COLO829 (cell line): ENCODE measurements around the gene PAFAH1B1.

Experiments
- DNase-seq: peaks from one replicate; pipeline ENCODE4 v3.0.0; 2012; ENCODE audit warnings: low spot score

PAFAH1B1 gene

DNA sequence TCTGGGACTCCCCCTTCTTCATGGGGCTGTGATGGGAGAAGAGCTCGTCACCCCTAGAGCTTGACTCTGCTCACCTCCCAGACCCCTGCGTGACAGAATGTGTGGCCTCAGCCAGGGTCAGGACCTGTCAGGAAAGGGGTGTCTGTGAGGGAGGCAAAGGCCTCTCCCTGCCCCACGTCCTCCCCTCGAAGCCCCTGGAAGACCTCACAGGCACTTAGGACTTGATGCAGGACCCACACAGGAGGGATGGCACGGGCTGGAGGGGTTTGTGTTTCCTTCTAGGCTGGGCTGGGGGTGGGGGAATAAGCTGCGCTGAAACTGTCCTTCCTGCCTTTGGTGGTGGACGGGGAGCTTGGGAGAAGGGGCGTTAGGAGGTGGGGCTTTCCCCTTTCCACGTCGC is 129.2 kb downstream of the PAFAH1B1 start:
- DNase-seq: no peak

DNA sequence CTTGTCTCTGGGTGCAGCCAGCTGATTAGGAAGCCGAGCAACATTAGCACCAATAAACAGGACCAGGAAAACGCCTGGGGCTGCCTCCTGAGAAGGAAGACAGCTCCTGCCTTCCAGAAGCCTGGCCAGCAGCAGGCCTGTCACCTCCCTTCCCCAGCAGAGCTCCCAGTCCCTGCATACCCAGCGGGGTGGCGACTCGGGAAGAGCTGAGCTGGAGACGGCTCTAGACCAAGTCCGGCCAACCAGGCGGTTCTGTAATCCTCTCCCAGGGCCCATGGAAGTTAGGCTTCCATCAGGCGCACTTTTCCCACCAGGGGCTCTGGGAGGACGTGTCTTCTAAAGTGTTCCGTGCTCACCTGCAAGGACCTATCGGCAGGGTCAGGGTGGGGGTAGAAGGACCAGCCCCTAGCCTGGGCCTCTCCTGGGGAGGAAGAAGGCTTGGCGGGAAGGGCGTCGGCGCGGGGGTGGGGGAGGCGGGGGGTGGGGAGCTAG is 130.1 kb downstream of the PAFAH1B1 start:
- no peak for DNase-seq

DNA sequence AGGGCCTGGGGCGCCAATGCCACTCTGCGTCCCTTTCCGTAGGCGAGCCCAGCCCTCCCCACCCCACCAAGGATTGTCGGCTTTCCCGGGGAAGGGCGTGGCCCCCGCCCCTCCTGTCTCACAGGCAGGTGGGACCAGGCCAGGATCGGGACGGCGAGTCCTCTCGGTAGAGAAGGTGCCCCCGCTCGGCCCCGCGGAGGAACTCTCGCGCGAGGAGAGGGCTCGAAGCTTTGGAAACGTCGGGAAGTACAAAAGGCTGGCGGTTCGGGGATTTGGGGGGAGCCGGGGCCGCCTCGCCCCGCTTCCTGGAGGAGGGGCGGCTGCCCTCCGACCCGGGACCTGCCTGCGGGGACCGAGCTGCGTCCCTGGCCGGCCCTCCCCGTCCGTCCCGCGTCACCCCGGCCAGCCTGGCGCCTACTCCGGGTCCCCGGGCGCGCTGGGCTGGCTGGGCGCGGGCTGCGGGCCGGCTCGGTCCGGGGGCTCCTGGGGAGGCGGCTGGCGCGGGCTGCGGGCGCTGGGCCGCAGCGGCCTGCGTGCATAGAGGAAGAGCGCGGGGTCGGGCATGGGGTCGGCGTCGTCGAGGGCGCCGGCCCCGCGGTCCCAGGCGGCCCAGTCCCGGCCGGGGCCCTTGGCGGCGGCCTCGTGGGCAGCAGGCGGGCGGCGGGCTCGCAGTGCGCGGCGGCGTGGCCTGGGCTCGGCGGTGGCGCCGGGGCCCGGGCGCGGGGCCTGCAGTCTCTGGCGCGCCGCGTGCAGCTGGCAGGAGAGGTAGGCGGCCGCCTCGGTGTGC is 130.7 kb downstream of the PAFAH1B1 start:
- no peak for DNase-seq

DNA sequence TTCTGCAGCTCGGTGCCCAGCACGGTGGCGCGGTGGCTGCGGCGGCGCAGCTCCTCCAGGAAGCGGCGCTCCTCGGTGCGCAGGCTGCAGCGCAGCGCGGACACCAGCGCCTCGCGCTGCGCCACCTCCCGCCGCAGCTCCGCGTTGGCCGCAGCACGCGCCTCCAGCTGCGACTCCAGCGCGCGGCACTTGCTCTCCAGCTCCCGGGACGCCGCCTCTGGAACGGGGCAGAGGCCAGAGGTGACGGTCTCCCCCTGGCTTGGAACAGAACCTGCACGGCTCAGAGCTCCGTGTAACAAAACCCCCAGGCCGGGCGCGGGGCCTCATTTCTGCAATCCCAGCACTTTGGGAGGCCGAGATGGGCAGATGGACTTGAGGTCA is 131.3 kb downstream of the PAFAH1B1 start:
- no peak for DNase-seq

DNA sequence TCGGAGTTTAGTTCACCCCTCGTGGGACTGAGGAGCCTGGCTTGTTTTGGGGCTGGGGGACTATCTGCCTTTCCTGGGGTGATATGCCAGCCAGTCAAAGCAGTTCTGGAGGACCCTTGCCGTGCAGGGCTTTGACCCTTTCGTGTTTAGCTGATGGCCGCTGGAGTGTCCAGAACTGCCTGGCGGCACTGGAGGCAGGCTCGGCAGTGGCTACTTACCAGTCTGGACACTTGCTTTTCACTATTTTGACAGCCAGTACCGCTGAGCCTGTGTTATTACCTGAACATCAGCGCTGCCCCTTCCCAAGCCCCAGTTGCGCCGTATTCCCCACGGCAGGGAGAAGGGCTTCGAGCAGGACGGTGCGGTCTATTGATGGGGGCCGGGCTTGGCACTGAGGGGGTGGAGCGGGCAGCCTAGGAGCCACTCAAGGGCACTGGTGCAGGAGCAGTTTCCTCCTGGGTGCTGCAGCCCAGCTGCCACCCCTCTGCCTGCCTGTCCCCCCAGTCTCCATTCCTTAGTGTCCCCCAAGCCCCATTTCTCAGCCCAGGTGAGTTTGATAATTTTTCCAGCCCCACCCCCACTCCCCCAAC is 137.4 kb downstream of the PAFAH1B1 start:
- DNase-seq: no peak

DNA sequence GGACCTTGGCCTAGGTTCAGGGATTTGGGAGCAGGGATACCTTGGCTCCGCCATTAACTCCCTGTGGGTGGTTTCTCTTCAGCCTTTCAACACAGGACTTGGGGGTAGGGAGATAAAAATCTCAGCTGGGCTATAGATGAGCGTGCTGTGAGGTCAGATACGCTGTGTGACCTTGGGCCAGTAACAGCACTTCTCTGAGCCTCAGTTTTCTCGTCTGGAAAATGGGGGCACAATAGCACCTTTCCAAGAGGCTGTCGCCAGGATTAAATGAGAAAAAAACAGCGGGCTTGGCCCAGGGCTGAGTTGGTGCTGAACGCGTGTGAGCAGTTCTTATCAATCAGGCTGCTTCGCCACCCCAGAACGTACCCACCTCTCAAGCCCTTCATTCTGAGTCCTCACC is 138.4 kb downstream of the PAFAH1B1 start:
- DNase-seq: no peak

DNA sequence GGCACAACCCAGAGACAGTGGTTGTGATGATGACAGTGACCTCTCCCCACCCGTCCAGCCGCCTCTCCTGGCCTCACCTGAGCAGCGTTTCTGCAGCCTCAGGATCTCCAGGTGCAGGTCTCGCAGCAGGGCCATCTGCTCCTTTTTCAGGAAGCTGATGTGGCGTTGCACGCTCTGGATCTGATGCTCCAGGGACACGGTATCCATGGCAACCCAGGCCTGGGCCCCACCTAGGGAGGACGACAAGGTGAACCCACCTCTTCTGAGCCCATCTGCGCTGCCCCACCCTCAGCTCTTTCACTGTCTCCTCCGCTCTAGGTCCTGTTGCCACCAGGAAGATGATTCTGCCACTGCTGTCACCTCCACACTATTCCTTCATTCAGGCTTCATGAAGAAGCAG is 141.5 kb downstream of the PAFAH1B1 start:
- DNase-seq: no peak
